ENCODE data around the gene MYL4. TPM values are rescaled to one million over a fixed set of nuclear protein-coding genes. Genes with fewer than 3 reads are reported as not detected.

Gene MYL4
- total and polyA plus RNA-seq, 8 donors: 0.20 to 5.7 (median 1.7) TPM; not detected in 3

- intact Hi-C loops (cut with DNase I; ENCODE audit: low total_unique reads): no loop called here
- Histone ChIP-seq H3K36me3 (no peaks in the 10 kb centered on the region), H3K4me3 (no peak overlapping the region), H3K27me3 (no peaks in the 10 kb centered on the region), H3K9me3 (no peaks in the 10 kb centered on the region), H3K27ac (peak overlapping the region; percentile 60 to 88 (median 82)), H3K4me1 (peaks cover 19 to 34% (median 27%) of the 10 kb centered on the region in 4 donors)
- DNase-seq: peak in 1 of 2 donors; percentile 67
- WGBS, 5 donors: 43 to 58% (median 50%) methylated on average over 6 of the region's 6 CpGs
- TF ChIP-seq POLR2A (IDR thresholded peaks at IDR 0.05) (no peak), EP300 (IDR thresholded peaks at IDR 0.05) (no peak), CTCF (IDR thresholded peaks at IDR 0.05) (no peak), POLR2AphosphoS5 (IDR thresholded peaks at IDR 0.05) (no peak)
These were observed 4.3 kb upstream of the MYL4 start for GRCh38 chr17:47204722-47205418.

- Histone ChIP-seq H3K27ac (peak overlapping the region; percentile 60 to 88 (median 82)), H3K4me3 (no peak overlapping the region), H3K27me3 (no peaks in the 10 kb centered on the region), H3K36me3 (no peaks in the 10 kb centered on the region), H3K4me1 (peaks cover 19 to 34% (median 27%) of the 10 kb centered on the region in 4 donors), H3K9me3 (no peaks in the 10 kb centered on the region)
- DNase-seq: peak; percentile 72 to 89
- no peak for TF ChIP-seq POLR2A (IDR thresholded peaks at IDR 0.05)
- TF ChIP-seq EP300 (IDR thresholded peaks at IDR 0.05): no peak
- peak in 2 of 3 donors; percentile 25 to 43 for TF ChIP-seq POLR2AphosphoS5 (IDR thresholded peaks at IDR 0.05)
- intact Hi-C loops (cut with DNase I; ENCODE audit: low total_unique reads): no loop called here
- 34 to 42% (median 38%) methylated on average over 9 of the region's 9 CpGs for WGBS, 5 donors
These were observed 3.7 kb upstream of the MYL4 start for GRCh38 chr17:47205419-47205963.

GRCh38 chr17:47207143-47208067 is 1.7 kb upstream of the MYL4 start:
- H3K4me1 ChIP-seq: peaks cover 19 to 34% (median 27%) of the 10 kb centered on the region in 4 donors
- 77 to 91% (median 88%) methylated on average over 8 of the region's 8 CpGs for WGBS, 5 donors
- TF ChIP-seq POLR2A (IDR thresholded peaks at IDR 0.05) (no peak), EP300 (IDR thresholded peaks at IDR 0.05) (no peak), CTCF (IDR thresholded peaks at IDR 0.05) (no peak), POLR2AphosphoS5 (IDR thresholded peaks at IDR 0.05) (no peak)
- H3K27me3 ChIP-seq: no peaks in the 10 kb centered on the region
- no peak overlapping the region for H3K4me3 ChIP-seq
- DNase-seq: no peak
- H3K36me3 ChIP-seq: no peaks in the 10 kb centered on the region
- peak overlapping the region in 1 of 5 donors; percentile 84 for H3K27ac ChIP-seq
- intact Hi-C loops (cut with DNase I; ENCODE audit: low total_unique reads): no loop called here
- H3K9me3 ChIP-seq: no peaks in the 10 kb centered on the region

GRCh38 chr17:47209499-47209898 is 351 bp downstream of the MYL4 start:
- TF ChIP-seq EP300 (IDR thresholded peaks at IDR 0.05): no peak
- TF ChIP-seq POLR2A (IDR thresholded peaks at IDR 0.05): no peak
- TF ChIP-seq POLR2AphosphoS5 (IDR thresholded peaks at IDR 0.05): no peak
- TF ChIP-seq CTCF (IDR thresholded peaks at IDR 0.05): no peak
- peaks cover 12 to 26% (median 19%) of the 10 kb centered on the region in 4 donors for H3K4me1 ChIP-seq
- H3K36me3 ChIP-seq: no peaks in the 10 kb centered on the region
- no peak overlapping the region for H3K27ac ChIP-seq
- 91 to 95% (median 95%) methylated on average over 3 of the region's 3 CpGs for WGBS, 5 donors
- H3K4me3 ChIP-seq: no peak overlapping the region
- intact Hi-C loops (cut with DNase I; ENCODE audit: low total_unique reads): no loop called here
- no peaks in the 10 kb centered on the region for H3K27me3 ChIP-seq
- H3K9me3 ChIP-seq: no peaks in the 10 kb centered on the region
- no peak for DNase-seq

Data from stomach (tissue), 9 donors.